Measurements from ENCODE around the gene NMT1. TPM values are rescaled to one million over a fixed set of nuclear protein-coding genes. Genes with fewer than 3 reads are reported as not detected.

Gene NMT1
- total RNA-seq, 1 experiment from 2014 or later, result 152 TPM

DNA sequence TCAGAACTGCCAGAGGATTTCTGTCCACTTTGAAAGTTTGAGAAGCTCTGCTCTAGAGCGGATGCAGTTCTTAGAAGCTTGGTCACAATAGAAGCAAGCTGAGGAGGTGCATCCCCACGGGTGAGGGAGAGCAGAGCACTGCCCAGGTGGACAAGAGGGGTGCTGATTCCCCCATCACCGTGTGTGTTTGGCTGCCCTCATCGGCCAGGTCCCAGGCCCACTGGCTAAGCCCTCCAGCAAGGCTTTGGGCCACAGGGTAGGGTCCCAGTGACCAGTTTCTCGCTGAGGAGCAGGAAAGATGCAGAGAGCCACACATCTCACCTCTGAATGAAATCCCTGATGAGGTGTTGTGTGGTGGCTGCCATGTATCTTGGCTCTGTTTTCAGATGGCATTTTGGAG, 26.9 kb downstream of the NMT1 start:
- ChIA-PET POLR2A (no interaction called here), CTCF (interaction anchor here (0.6 to 4.0 kb wide), 3 partner anchors 12 to 177 kb away, joined by 3 to 28 read pairs (median 4); no protein-coding TSS in a partner anchor)
- TF ChIP-seq ZNF423 (CRISPR knock-in tag; IDR thresholded peaks at IDR 0.05) (no peak), MAX (CRISPR knock-in tag; IDR thresholded peaks at IDR 0.05) (no peak), ZNF121 (CRISPR knock-in tag; IDR thresholded peaks at IDR 0.05) (no peak), OVOL2 (CRISPR knock-in tag; IDR thresholded peaks at IDR 0.05; ENCODE audit: borderline replicate concordance) (no peak), ZNF263 (CRISPR knock-in tag; IDR thresholded peaks at IDR 0.05; ENCODE audit: low read depth) (no peak), MLX (CRISPR knock-in tag; IDR thresholded peaks at IDR 0.05) (no peak), SP1 (CRISPR knock-in tag; conservative IDR thresholded peaks at IDR 0.05) (no peak), ZNF281 (CRISPR knock-in tag; IDR thresholded peaks at IDR 0.05) (no peak), PREB (CRISPR knock-in tag; IDR thresholded peaks at IDR 0.05; ENCODE audit: borderline replicate concordance) (no peak), FOXJ3 (CRISPR knock-in tag; IDR thresholded peaks at IDR 0.05; ENCODE audit: borderline replicate concordance) (no peak), STAT6 (CRISPR knock-in tag; conservative IDR thresholded peaks at IDR 0.05; ENCODE audit: low read depth) (no peak), MXD4 (CRISPR knock-in tag; IDR thresholded peaks at IDR 0.05; ENCODE audit: borderline replicate concordance) (no peak), NFATC4 (CRISPR knock-in tag; IDR thresholded peaks at IDR 0.05) (no peak)
- TF ChIP-seq, protein P1, sequence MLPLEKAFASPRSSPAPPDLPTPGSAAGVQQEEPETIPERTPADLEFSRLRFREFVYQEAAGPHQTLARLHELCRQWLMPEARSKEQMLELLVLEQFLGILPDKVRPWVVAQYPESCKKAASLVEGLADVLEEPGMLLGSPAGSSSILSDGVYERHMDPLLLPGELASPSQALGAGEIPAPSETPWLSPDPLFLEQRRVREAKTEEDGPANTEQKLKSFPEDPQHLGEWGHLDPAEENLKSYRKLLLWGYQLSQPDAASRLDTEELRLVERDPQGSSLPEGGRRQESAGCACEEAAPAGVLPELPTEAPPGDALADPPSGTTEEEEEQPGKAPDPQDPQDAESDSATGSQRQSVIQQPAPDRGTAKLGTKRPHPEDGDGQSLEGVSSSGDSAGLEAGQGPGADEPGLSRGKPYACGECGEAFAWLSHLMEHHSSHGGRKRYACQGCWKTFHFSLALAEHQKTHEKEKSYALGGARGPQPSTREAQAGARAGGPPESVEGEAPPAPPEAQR (CRISPR knock-in tag; IDR thresholded peaks at IDR 0.05), result no peak
- TF ChIP-seq, protein P2, sequence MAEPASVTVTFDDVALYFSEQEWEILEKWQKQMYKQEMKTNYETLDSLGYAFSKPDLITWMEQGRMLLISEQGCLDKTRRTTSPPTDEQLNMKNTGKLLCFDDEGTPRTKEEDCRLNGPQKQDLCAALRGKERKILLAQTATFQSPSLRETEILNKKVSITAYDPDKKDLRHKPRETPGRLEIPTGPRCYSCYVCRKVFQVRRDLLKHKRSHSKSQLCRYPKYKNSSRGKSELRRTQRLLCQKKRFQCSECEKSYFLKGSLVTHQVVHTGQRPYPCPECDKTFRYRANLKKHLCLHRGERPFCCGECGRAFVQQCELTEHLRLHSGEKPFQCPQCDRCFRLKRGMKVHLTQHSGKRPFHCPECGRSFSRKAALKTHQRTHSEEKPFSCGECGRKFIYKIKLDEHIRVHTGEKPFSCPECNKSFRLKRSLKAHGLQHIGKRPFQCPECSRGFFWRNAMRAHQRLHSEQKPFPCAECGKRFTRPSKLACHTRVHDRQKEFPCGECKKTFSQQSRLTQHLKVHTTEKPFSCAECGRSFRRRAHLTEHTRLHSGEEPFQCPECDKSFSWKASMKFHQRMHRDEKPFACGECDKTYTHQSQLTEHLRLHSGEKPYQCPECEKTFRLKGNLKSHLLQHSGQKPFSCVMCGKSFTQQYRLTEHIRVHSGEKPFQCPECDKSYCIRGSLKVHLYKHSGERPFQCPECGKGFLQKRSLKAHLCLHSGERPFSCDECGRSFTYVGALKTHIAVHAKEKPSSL (CRISPR knock-in tag; conservative IDR thresholded peaks at IDR 0.05), result no peak
- TF ChIP-seq, protein P3, sequence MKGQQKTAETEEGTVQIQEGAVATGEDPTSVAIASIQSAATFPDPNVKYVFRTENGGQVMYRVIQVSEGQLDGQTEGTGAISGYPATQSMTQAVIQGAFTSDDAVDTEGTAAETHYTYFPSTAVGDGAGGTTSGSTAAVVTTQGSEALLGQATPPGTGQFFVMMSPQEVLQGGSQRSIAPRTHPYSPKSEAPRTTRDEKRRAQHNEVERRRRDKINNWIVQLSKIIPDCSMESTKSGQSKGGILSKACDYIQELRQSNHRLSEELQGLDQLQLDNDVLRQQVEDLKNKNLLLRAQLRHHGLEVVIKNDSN (CRISPR knock-in tag; IDR thresholded peaks at IDR 0.05), result no peak
- Mint-ChIP-seq H3K9me3 (no peaks in the 10 kb centered on the region), H3K27me3 (ENCODE audit: low read depth) (no peaks in the 10 kb centered on the region), H3K27ac (no peak overlapping the region), H3K4me3 (no peak overlapping the region), H3K36me3 (peaks cover 67% of the 10 kb centered on the region), H3K4me1 (peaks cover 7% of the 10 kb centered on the region)
- DNase-seq (ENCODE audit: low spot score) (no peak), ATAC-seq (no peak)
